Measurements from ENCODE around the gene MGAT5.

DNA sequence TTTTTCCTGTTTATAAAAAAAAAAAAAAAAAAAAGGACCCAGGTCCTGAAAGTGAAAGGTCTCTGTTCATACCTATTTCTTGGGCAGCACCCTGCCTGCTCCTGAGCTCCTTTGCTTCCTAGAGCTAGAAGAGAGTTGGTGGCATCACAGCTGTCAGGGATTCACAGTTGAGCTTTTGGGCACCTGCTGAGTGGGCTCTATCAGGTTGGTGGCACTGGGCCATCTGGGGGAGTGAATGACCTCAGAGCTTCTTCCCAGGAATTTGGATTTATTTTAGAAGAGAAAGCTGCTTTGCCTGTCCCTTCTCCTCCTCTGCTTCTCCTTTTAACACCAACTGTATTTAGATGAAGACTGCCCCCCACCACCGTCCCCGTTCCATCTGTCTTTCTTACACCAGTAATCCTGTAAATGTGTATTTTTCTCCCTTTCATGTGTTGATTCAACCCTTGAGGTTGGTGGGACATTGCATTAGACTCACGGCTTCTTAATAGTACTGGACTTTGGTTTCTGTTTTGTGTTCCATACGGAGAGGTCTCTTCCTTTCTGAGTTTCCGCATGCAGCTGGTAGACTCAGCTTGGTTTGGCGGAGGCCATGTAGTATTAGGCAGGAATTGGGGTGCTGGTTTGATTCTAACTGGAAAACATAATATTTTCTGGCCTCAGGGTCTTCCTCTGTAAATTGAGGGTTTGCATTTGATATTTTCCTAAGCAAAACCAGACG lies 7.6 kb upstream of the MGAT5 start:
- TF ChIP-seq POLR2A (IDR thresholded peaks at IDR 0.05), result no peak
- TF ChIP-seq, protein P1, sequence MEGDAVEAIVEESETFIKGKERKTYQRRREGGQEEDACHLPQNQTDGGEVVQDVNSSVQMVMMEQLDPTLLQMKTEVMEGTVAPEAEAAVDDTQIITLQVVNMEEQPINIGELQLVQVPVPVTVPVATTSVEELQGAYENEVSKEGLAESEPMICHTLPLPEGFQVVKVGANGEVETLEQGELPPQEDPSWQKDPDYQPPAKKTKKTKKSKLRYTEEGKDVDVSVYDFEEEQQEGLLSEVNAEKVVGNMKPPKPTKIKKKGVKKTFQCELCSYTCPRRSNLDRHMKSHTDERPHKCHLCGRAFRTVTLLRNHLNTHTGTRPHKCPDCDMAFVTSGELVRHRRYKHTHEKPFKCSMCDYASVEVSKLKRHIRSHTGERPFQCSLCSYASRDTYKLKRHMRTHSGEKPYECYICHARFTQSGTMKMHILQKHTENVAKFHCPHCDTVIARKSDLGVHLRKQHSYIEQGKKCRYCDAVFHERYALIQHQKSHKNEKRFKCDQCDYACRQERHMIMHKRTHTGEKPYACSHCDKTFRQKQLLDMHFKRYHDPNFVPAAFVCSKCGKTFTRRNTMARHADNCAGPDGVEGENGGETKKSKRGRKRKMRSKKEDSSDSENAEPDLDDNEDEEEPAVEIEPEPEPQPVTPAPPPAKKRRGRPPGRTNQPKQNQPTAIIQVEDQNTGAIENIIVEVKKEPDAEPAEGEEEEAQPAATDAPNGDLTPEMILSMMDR (IDR thresholded peaks at IDR 0.05), result no peak
